ENCODE data around the gene DDX47. TPM values are rescaled to one million over a fixed set of nuclear protein-coding genes. Genes with fewer than 3 reads are reported as not detected.

DDX47 gene
- total and polyA plus RNA-seq, 10 of the 15 experiments (the other 5 are each of a cell fraction or from before 2014, with no cell fraction given): 84.8 to 266 (median 120) TPM

DNA sequence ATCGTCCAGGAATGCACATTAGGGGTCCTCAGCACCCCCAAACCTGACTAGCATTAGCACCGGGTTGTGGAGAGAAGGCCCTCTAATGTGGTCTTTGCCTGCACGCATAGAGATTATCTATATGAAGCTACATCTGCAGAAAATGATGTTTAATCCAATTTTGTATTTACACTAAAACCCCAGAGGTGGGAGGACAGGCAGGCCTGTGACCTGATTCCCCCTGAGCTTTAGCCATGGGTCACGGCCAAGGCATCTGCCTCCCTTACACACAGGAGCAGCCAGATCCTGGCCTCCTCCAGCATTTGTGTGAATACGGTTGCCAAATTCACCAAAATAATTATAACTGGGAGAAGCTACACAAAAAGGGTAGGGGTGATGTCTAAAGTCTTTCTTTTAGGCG lies 20.7 kb upstream of the DDX47 start:
- DNase-seq (ENCODE audit: low read depth, low spot score) (no peak), FAIRE-seq (no peak), ATAC-seq (no peak)
- Histone ChIP-seq H3K4me2 (ENCODE audit: control insufficient read depth, insufficient read depth) (no peak overlapping the region), H3K9ac (ENCODE audit: control insufficient read depth, insufficient read depth, low read length) (no peak overlapping the region), H3K4me1 (ENCODE audit: control insufficient read depth, insufficient read depth, low read length) (peaks cover 13% of the 10 kb centered on the region), H3K36me3 (ENCODE audit: control insufficient read depth in 2 of 2, insufficient read depth in 2 of 2, low read length in 1 of 2) (no peaks in the 10 kb centered on the region), H3K79me2 (ENCODE audit: control insufficient read depth, insufficient read depth, low read length) (peaks cover 1% of the 10 kb centered on the region; the same call in 1 of the 2 replicates), H3K9me3 (replicated peaks; ENCODE audit: control insufficient read depth, insufficient read depth, low read length) (no peaks in the 10 kb centered on the region), H4K20me1 (ENCODE audit: control insufficient read depth, insufficient read depth) (no peaks in the 10 kb centered on the region), H3K27me3 (replicated peaks in 1 of 2; ENCODE audit: control insufficient read depth in 2 of 2, insufficient read depth in 2 of 2, low read length in 1 of 2) (no peaks in the 10 kb centered on the region), H2AFZ (ENCODE audit: control insufficient read depth, low read depth, low read length) (no peak overlapping the region), H3K27ac (ENCODE audit: control insufficient read depth, insufficient read depth) (no peak overlapping the region), H3K4me3 (no peak overlapping the region)
- intact Hi-C loops (cut with micrococcal nuclease; ENCODE audit: unreplicated experiment) (no loop called here), in situ Hi-C loops (cut with MboI) (loop anchor here (5.0 kb wide), 1 partner anchor 415 kb away; no protein-coding TSS in a partner anchor)
- ChIA-PET CTCF (interaction anchor here (0.7 to 2.0 kb wide), 8 partner anchors 13 to 1645 kb away, joined by 3 to 6 read pairs (median 4); partner anchors contain the start of gene DDX47), RAD21 (ENCODE audit: unreplicated experiment) (interaction anchor here (0.7 to 2.4 kb wide), 6 partner anchors 11 to 420 kb away, joined by 3 to 5 read pairs (median 4); partner anchors contain the start of gene DDX47), POLR2A (interaction anchor here (0.6 kb wide), 1 partner anchor 24 kb away, joined by 3 read pairs; no protein-coding TSS in a partner anchor), SMC1A (ENCODE audit: uncharacterized antibody, unreplicated experiment) (interaction anchor here (0.6 to 2.2 kb wide), 9 partner anchors 10 to 124 kb away, joined by 3 to 8 read pairs (median 5); no protein-coding TSS in a partner anchor)
- TF ChIP-seq, protein P1, sequence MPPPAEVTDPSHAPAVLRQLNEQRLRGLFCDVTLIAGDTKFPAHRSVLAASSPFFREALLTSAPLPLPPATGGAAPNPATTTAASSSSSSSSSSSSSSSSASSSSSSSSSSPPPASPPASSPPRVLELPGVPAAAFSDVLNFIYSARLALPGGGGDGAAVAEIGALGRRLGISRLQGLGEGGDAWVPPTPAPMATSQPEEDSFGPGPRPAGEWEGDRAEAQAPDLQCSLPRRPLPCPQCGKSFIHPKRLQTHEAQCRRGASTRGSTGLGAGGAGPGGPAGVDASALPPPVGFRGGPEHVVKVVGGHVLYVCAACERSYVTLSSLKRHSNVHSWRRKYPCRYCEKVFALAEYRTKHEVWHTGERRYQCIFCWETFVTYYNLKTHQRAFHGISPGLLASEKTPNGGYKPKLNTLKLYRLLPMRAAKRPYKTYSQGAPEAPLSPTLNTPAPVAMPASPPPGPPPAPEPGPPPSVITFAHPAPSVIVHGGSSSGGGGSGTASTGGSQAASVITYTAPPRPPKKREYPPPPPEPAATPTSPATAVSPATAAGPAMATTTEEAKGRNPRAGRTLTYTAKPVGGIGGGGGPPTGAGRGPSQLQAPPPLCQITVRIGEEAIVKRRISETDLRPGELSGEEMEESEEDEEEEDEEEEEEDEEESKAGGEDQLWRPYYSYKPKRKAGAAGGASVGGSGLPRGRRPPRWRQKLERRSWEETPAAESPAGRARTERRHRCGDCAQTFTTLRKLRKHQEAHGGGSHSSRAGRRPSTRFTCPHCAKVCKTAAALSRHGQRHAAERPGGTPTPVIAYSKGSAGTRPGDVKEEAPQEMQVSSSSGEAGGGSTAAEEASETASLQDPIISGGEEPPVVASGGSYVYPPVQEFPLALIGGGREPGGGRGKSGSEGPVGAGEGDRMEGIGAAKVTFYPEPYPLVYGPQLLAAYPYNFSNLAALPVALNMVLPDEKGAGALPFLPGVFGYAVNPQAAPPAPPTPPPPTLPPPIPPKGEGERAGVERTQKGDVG (CRISPR knock-in tag; IDR thresholded peaks at IDR 0.05): no peak
- TF ChIP-seq RB1 (IDR thresholded peaks at IDR 0.05; ENCODE audit: borderline replicate concordance): no peak
- no peak for TF ChIP-seq HSF1 (IDR thresholded peaks at IDR 0.05; ENCODE audit: low read depth, low read length)
- no peak for TF ChIP-seq SREBF2 (IDR thresholded peaks at IDR 0.05; ENCODE audit: low read length)
- TF ChIP-seq CHD2 (IDR thresholded peaks at IDR 0.05; ENCODE audit: borderline replicate concordance, low read depth, low read length): no peak
- no peak for TF ChIP-seq KDM1A (IDR thresholded peaks at IDR 0.05; ENCODE audit: borderline replicate concordance)
- TF ChIP-seq ZNF592 (IDR thresholded peaks at IDR 0.05): no peak
- no peak for TF ChIP-seq BCL11A (IDR thresholded peaks at IDR 0.05; ENCODE audit: low read depth, low read length)
- TF ChIP-seq CREB1 (IDR thresholded peaks at IDR 0.05; ENCODE audit: low read depth): no peak
- TF ChIP-seq HCFC1 (IDR thresholded peaks at IDR 0.05; ENCODE audit: low read length): no peak
- TF ChIP-seq MYC (IDR thresholded peaks at IDR 0.05; ENCODE audit: insufficient read depth, insufficient read length, insufficient replicate concordance, low read length, severe bottlenecking): no peak
- TF ChIP-seq POLR2A (IDR thresholded peaks at IDR 0.05; ENCODE audit: low read depth, low read length): no peak
- no peak for TF ChIP-seq SMARCA5 (IDR thresholded peaks at IDR 0.05)
- 83% methylated on average over 6 of the region's 6 CpGs for WGBS (ENCODE audit: insufficient coverage, insufficient replicate concordance, low lambda C conversion rate, missing lambda C conversion rate)
- BruUV-seq (replicated peaks): no TSS peak

Data from GM12878 (cell line).